Activated T-cell treated with anti-CD3 and anti-CD28 coated beads, Interleukin-2, amount 50 U/mL, for 24 hours (primary cell): ENCODE data around the gene PTRHD1.
"Not testable (repeated sequence)": the region's sequence is repeated elsewhere in the genome, so short reads cannot be mapped to it uniquely, and the experiment has no call there.

Experiments used
- DNase-seq: peaks from one replicate; pipeline ENCODE4 v3.0.0-alpha.2; 2020
- H3K27ac Mint-ChIP-seq: 2 replicates; pipeline ENCODE4 v1.8.0; 2020; ENCODE audit warnings: mild to moderate bottlenecking, mixed read lengths
- H3K27me3 Mint-ChIP-seq: 2 replicates; pipeline ENCODE4 v1.8.0; 2020; ENCODE audit warnings: mixed read lengths
- H3K36me3 Mint-ChIP-seq: 2 replicates; pipeline ENCODE4 v1.8.0; 2020; ENCODE audit warnings: low read depth, mixed read lengths
- H3K4me1 Mint-ChIP-seq: 2 replicates; pipeline ENCODE4 v1.8.0; 2020; ENCODE audit warnings: low read depth, mixed read lengths
- H3K4me3 Mint-ChIP-seq: 2 replicates; pipeline ENCODE4 v1.8.0; 2020; ENCODE audit warnings: mild to moderate bottlenecking, moderate library complexity, mixed read lengths
- H3K9me3 Mint-ChIP-seq: 2 replicates; pipeline ENCODE4 v1.8.0; 2020; ENCODE audit warnings: mixed read lengths

The PTRHD1 gene

DNA sequence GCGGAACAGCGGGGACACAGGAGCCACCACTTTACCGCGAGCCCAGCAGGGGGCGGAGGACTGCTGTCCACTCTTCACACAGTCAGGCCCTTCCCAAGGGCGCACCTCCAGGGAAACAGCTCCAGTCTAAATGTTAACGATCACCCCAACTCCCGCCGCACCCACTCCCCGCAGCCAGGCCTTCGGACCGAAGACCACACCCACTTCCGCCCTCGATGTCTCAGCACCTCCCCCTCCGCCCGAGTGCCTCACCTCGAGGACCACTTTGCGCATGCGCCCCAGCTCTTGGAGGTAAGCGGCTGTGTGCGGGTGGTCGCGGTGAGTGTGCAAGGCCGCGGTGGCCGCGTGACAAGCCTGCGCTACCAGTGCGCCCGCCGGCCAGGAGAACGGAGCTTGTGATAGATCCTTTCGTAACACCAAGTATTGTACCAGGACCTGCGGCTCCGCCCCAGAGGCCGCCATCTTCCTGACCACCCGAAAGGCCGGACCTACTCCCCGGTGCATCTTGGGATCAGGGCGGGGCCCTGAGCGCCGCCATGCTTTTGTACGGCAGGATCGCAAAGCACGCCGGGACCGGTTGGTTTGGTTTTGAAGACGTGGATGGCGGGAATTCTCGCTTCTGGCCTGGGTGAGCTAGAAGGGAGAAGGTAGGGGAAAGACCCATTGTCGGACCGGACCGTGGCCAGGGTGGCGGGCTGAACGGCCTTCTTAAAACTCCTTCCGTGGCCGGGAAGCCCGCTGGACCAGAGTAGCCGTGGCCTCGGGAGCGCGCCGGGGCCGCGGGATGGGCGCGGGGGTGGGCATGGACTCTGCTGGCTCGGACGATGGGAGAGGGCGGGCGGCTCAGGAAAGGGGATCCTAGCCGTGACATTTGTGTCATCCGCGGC is at the start of gene PTRHD1, which contains the start of gene CENPO:
PTRHD1 (minus strand) TSS at position 518 of the 887 bp plus-strand sequence; CDS start at position 504, 14 bp downstream.
CENPO (plus strand) TSS at position 552 of the 887 bp plus-strand sequence. CDS start 495 bp downstream, outside the sequence.
- Mint-ChIP-seq H3K4me3 (peak within 1 kb of the TSS; percentile 98), H3K4me1 (peaks cover 39% of the 10 kb centered on the region), H3K9me3 (no peaks in the 10 kb centered on the region), H3K27ac (peak within 1 kb of the TSS; percentile 100), H3K36me3 (peaks cover 74% of the 10 kb centered on the region), H3K27me3 (no peaks in the 10 kb centered on the region)
- peak; percentile 98 for DNase-seq

DNA sequence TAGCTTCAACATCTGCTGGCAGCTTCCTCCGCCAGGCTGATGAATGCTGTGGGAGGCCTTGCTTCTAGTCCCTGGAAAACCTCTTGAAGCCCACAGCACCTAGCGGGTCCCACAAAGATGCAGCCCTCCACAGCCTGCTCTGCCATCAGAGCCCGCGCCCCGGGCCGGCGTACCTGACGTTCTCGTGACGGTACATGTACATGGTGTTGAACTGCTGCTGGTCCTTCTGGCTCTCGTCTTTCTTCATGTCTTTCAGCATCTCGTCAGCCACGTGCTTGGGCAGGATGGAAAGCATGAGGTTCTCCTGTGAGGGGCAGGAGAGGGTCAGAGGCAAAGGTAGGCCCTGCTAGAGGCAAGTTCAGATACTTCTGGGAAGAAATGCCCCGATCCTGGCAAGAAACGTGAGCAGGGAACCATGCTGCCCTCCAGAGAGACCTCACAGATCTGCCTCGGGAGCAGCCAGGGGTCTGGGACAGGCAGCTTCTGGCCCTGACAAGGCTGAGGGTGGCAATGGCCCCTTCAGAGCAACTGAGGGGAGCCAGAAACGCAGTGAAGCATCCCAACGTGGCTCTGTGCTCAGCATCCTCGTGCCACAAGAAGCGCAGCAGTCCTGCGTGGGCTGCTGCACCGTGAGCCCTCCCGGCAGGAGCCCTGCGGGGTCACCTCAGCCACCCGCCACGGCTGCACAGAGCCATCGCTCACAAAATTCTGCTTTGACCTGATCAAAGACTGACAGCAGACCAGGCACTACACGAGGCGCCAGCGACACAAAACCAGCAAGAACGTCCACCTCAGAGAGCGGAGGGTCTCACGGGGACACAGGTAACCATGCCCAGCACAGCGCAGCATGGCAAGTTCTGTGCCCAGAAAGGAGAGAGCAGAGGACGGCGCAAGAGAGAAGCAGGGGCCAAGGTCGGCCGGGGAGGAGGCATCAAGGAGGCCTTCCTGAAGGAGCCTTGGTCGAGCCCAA is 49.2 kb upstream of the PTRHD1 start:
- Mint-ChIP-seq H3K9me3 (no peaks in the 10 kb centered on the region), H3K27me3 (no peaks in the 10 kb centered on the region), H3K36me3 (peaks cover 72% of the 10 kb centered on the region), H3K4me1 (no peaks in the 10 kb centered on the region), H3K27ac (no peak overlapping the region), H3K4me3 (no peak overlapping the region)
- DNase-seq = no peak

- Mint-ChIP-seq H3K4me3 (no peak overlapping the region), H3K27me3 (no peaks in the 10 kb centered on the region), H3K36me3 (peaks cover 78% of the 10 kb centered on the region), H3K4me1 (no peaks in the 10 kb centered on the region), H3K27ac (no peak overlapping the region), H3K9me3 (no peaks in the 10 kb centered on the region)
- DNase-seq = no peak
Observed at GRCh38 chr2:24840962-24841945, 48.1 kb upstream of the PTRHD1 start.

GRCh38 chr2:24840164-24840869 is 47.1 kb upstream of the PTRHD1 start:
- no peak for DNase-seq
- H3K4me1 Mint-ChIP-seq = no peaks in the 10 kb centered on the region
- peaks cover 85% of the 10 kb centered on the region for H3K36me3 Mint-ChIP-seq
- H3K27me3 Mint-ChIP-seq = no peaks in the 10 kb centered on the region
- no peak overlapping the region for H3K4me3 Mint-ChIP-seq
- no peak overlapping the region for H3K27ac Mint-ChIP-seq
- no peaks in the 10 kb centered on the region for H3K9me3 Mint-ChIP-seq

- Mint-ChIP-seq H3K4me3 (no peak overlapping the region), H3K9me3 (no peaks in the 10 kb centered on the region), H3K4me1 (no peaks in the 10 kb centered on the region), H3K36me3 (peaks cover 88% of the 10 kb centered on the region), H3K27me3 (no peaks in the 10 kb centered on the region), H3K27ac (no peak overlapping the region)
- no peak for DNase-seq
Observed at GRCh38 chr2:24839729-24840128, 46.5 kb upstream of the PTRHD1 start.

DNA sequence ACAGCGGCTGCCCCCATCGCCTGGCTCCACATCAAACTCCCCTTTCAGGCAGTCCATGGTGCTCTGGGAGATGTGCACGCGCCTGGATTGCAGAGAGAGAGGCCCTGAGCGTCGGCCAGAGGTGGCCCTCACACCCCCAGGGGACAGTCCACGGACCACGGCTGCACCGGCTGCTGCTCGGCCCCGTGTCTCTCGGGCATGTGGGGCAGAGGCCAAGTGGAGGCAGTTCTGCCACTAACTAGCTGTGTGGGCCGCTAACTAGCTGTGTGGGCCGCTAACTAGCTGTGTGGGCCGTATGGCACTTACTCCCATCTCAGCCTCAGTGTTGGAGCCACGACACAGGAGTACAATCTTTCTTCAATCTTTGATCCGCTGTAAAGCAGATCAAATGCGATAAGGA is 45.4 kb upstream of the PTRHD1 start:
- H3K4me3 Mint-ChIP-seq = no peak overlapping the region
- peaks cover 93% of the 10 kb centered on the region for H3K36me3 Mint-ChIP-seq

GRCh38 chr2:24837996-24838513 is 44.9 kb upstream of the PTRHD1 start:
- Mint-ChIP-seq H3K27ac (no peak overlapping the region), H3K9me3 (no peaks in the 10 kb centered on the region), H3K36me3 (peaks cover 94% of the 10 kb centered on the region), H3K4me1 (no peaks in the 10 kb centered on the region), H3K4me3 (no peak overlapping the region), H3K27me3 (no peaks in the 10 kb centered on the region)
- no peak for DNase-seq

More for the DNA sequence above, 45.4 kb upstream of the PTRHD1 start:
- H3K4me1 Mint-ChIP-seq = no peaks in the 10 kb centered on the region
- no peak for DNase-seq
- H3K27me3 Mint-ChIP-seq = no peaks in the 10 kb centered on the region
- H3K27ac Mint-ChIP-seq = no peak overlapping the region
- H3K9me3 Mint-ChIP-seq = no peaks in the 10 kb centered on the region

- Mint-ChIP-seq H3K27ac (no peak overlapping the region), H3K9me3 (no peaks in the 10 kb centered on the region), H3K36me3 (peaks cover 89% of the 10 kb centered on the region), H3K4me1 (no peaks in the 10 kb centered on the region), H3K27me3 (no peaks in the 10 kb centered on the region), H3K4me3 (no peak overlapping the region)
- no peak for DNase-seq
Observed at GRCh38 chr2:24836706-24837105, 43.5 kb upstream of the PTRHD1 start.

DNA sequence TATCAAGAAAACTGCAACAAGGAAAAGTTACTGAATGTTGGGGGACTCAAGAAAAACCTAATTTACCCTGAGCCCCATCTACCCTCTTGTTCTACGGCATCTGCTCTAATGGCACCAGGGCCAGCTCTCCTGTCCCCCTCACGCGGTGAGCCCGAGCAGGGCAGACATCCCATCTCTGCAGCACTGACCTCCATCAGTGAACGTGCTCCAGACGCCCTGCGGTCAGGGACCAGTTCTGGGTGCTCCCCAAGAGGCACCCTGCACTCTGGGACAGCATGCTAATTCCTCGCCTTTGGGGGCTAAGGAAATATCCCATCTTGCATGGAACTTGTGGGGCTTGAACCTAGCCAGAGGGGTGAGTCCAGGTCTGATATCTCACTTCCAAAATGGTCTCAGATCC is 43.0 kb upstream of the PTRHD1 start:
- no peak for DNase-seq
- no peaks in the 10 kb centered on the region for H3K9me3 Mint-ChIP-seq
- no peaks in the 10 kb centered on the region for H3K4me1 Mint-ChIP-seq
- H3K36me3 Mint-ChIP-seq = peaks cover 88% of the 10 kb centered on the region
- H3K4me3 Mint-ChIP-seq = no peak overlapping the region
- no peak overlapping the region for H3K27ac Mint-ChIP-seq
- H3K27me3 Mint-ChIP-seq = no peaks in the 10 kb centered on the region

- H3K9me3 Mint-ChIP-seq, H3K4me3 Mint-ChIP-seq, H3K4me1 Mint-ChIP-seq, DNase-seq, H3K27me3 Mint-ChIP-seq: not testable (repeated sequence)
- Mint-ChIP-seq H3K36me3 (peaks cover 87% of the 10 kb centered on the region), H3K27ac (peak overlapping the region; percentile 50)
Observed at GRCh38 chr2:24835411-24835810, 42.2 kb upstream of the PTRHD1 start.

GRCh38 chr2:24834733-24835395 is 41.7 kb upstream of the PTRHD1 start:
- Mint-ChIP-seq H3K36me3 (peaks cover 86% of the 10 kb centered on the region), H3K27ac (no peak overlapping the region), H3K9me3 (no peaks in the 10 kb centered on the region), H3K4me3 (no peak overlapping the region), H3K4me1 (no peaks in the 10 kb centered on the region), H3K27me3 (no peaks in the 10 kb centered on the region)
- no peak for DNase-seq

GRCh38 chr2:24833821-24834732 is 40.9 kb upstream of the PTRHD1 start:
- no peak for DNase-seq
- Mint-ChIP-seq H3K27me3 (no peaks in the 10 kb centered on the region), H3K4me1 (no peaks in the 10 kb centered on the region), H3K9me3 (no peaks in the 10 kb centered on the region), H3K4me3 (no peak overlapping the region), H3K27ac (no peak overlapping the region), H3K36me3 (peaks cover 81% of the 10 kb centered on the region)
